ENCODE results near the gene AGBL4. TPM values are rescaled to one million over a fixed set of nuclear protein-coding genes. Genes with fewer than 3 reads are reported as not detected.
"Not testable (repeated sequence)": the region's sequence is repeated elsewhere in the genome, so short reads cannot be mapped to it uniquely, and the experiment has no call there.

Gene AGBL4
- total RNA-seq, result not detected in 2 replicates

DNA sequence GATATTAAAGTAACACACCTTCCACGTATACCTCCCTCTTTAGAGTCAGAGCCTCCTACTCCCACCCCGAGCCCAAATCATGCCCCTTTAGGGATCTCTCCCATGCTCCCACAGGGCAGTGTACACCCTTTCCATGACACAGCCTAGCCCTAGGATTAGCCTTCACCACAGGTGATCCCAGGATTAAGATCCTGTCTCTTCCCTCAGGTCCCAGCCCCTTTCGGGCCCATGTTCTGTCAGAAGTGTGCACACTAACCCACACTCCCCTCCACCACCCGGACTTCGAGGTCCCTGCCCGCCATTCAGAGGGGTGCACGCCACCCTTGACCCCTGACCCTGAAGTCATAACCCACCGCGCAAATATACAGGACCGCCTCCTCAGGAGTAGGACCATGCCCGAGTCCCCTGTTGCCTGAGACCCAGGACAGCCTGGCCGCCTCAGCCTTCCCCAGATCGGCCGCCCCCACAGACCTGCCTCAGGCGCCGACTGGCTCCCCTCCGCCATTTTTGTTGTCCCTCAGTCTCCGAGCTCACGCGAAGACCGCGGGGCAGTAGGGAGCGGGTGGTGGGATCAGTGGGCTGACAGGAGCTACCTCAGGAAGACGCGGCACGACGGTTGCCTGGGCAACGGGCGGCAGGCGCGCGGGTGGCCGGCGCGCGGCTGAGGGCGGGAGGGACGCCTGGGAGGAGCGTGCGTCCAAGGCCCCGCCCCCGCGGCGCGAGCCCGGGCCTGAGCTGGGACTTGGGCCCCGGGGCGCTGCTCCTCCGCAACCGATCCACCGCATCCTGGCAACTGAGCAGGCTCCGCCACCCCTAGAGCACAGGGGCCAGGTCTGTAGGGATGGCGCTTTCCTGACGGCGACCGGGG lies at the start of gene AGBL4:
AGBL4 (minus strand) TSS at position 663 of the 868 bp plus-strand sequence.
- no peak for DNase-seq (ENCODE audit: low spot score)
- H3K36me3 Mint-ChIP-seq (ENCODE audit: low read depth), result no peaks in the 10 kb centered on the region
- H3K27ac Mint-ChIP-seq, result no peak within 1 kb of the TSS
- no peaks in the 10 kb centered on the region for H3K9me3 Mint-ChIP-seq
- peaks cover 9% of the 10 kb centered on the region for H3K27me3 Mint-ChIP-seq (ENCODE audit: low read depth)
- H3K4me3 Mint-ChIP-seq (ENCODE audit: low read depth), result peak within 1 kb of the TSS; percentile 31
- intact Hi-C loops (cut with micrococcal nuclease), result no loop called here
- peaks cover 3% of the 10 kb centered on the region for H3K4me1 Mint-ChIP-seq (ENCODE audit: low read depth)

DNA sequence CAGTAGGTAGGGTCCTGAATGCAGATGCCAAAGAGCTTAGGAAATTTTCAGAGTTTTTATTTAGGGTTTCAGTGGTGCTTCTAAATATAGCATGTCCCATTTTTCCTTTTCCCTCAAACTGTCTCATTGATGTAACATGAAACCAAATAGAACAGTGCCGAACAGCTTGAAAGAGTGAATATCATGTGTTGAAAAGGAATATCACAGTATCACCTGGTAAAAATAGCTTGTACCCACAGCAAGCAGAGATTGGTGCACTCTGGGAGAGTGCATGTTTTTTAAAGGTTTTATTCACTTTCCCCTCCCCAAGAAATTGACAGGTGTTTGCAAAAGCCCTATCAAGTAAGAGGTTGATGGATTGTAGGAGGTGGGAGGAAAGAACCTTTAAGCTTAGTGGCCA lies 43.1 kb upstream of the AGBL4 start:
- Mint-ChIP-seq H3K36me3 (ENCODE audit: low read depth) (no peaks in the 10 kb centered on the region), H3K27ac (no peak overlapping the region)

DNA sequence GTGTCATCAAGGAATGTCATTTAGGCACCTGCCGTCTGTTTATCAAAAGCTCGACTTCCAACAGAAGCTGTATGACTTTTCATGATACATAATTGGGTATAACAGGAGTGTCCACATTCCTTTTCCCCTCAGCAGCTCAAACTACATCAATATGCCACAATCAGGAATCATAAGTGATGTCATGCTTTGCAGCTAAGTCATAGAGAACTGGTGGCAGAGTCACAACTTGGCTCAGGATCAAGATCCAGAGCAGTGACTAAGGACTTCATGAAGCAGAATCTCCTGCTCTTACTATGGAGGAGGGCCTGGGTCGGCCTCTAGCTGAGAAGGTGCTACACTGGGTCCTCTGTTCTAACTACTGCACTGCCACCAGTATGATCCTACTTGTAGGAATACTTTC lies 36.5 kb upstream of the AGBL4 start:
- H3K36me3 Mint-ChIP-seq (ENCODE audit: low read depth), result no peaks in the 10 kb centered on the region

More for the DNA sequence above, 43.1 kb upstream of the AGBL4 start:
- Mint-ChIP-seq H3K9me3 (no peaks in the 10 kb centered on the region), H3K4me3 (ENCODE audit: low read depth) (no peak overlapping the region), H3K4me1 (ENCODE audit: low read depth) (no peaks in the 10 kb centered on the region), H3K27me3 (ENCODE audit: low read depth) (no peaks in the 10 kb centered on the region)
- DNase-seq (ENCODE audit: low spot score), result no peak
- intact Hi-C loops (cut with micrococcal nuclease), result no loop called here

DNA sequence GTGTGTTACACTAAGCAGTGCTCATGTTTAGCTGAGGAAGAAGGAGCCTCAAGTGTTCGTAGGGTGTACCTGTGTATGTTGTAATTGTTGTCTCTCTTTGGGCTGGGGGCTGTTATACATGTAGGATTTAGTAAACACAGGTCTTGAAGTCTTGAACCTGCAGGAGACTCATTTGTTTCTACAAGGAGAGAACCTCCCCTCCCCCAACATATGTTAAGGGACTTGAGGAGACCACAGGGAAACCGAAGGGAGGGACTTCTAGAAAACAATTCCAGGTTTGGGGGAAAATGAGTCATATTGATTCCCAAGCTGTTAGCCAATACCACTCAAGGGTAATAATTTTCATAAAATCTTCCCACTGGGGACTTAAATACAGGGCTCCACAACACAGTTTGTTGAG lies 25.0 kb upstream of the AGBL4 start:
- intact Hi-C loops (cut with micrococcal nuclease), result no loop called here
- H3K27me3 Mint-ChIP-seq (ENCODE audit: low read depth), result peaks cover 29% of the 10 kb centered on the region
- no peak for DNase-seq (ENCODE audit: low spot score)
- no peaks in the 10 kb centered on the region for H3K9me3 Mint-ChIP-seq
- H3K27ac Mint-ChIP-seq, result no peak overlapping the region
- H3K4me1 Mint-ChIP-seq (ENCODE audit: low read depth), result no peaks in the 10 kb centered on the region
- H3K4me3 Mint-ChIP-seq (ENCODE audit: low read depth), result no peak overlapping the region
- no peaks in the 10 kb centered on the region for H3K36me3 Mint-ChIP-seq (ENCODE audit: low read depth)

More for the DNA sequence above, 36.5 kb upstream of the AGBL4 start:
- H3K27ac Mint-ChIP-seq, result no peak overlapping the region
- intact Hi-C loops (cut with micrococcal nuclease), result no loop called here
- H3K27me3 Mint-ChIP-seq (ENCODE audit: low read depth), result no peaks in the 10 kb centered on the region
- DNase-seq (ENCODE audit: low spot score), result no peak
- no peaks in the 10 kb centered on the region for H3K9me3 Mint-ChIP-seq
- H3K4me1 Mint-ChIP-seq (ENCODE audit: low read depth), result no peaks in the 10 kb centered on the region
- no peak overlapping the region for H3K4me3 Mint-ChIP-seq (ENCODE audit: low read depth)

DNA sequence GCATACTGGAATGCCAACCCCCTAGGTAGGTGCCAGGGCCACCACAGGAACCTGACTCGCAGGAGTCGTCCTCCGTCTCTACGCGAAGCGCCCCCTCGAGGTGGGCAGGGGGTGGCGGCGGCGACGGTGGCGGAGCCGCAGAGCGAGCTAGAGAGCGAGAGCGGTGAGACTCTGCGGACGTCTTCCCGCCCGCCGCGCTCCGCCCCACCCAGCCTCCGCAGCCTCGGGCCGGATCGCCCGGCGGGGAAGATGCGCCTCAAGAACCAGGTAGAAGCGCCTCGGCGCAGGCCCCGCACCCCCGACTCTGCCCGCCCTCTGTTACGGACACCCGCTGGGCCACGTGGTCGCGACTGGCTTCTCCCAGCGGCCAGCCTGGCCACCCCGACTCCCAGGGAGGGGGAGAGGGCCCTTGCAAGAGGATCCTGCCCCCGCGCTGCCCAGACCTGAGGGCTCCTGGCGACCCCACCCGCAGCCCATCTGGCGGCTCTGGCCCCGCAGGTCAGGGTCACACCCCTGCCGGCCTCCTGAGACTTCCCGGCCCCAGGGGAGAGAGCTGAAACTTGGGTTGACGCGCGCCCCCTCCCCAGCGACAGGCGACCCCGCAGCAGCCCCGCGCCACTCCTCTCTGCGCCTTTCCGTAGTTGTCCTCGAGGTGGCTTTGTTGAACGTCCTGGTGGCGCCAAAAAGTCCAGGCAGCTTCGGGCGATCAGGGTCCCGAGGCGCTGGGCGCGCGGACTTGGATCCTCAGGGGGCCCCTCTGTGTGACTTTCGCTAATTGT lies 24.4 kb upstream of the AGBL4 start:
- Mint-ChIP-seq H3K9me3 (no peaks in the 10 kb centered on the region), H3K36me3 (ENCODE audit: low read depth) (no peaks in the 10 kb centered on the region), H3K27ac (no peak overlapping the region), H3K27me3 (ENCODE audit: low read depth) (peaks cover 29% of the 10 kb centered on the region), H3K4me1 (ENCODE audit: low read depth) (no peaks in the 10 kb centered on the region), H3K4me3 (ENCODE audit: low read depth) (no peak overlapping the region)
- no peak for DNase-seq (ENCODE audit: low spot score)
- intact Hi-C loops (cut with micrococcal nuclease), result no loop called here

DNA sequence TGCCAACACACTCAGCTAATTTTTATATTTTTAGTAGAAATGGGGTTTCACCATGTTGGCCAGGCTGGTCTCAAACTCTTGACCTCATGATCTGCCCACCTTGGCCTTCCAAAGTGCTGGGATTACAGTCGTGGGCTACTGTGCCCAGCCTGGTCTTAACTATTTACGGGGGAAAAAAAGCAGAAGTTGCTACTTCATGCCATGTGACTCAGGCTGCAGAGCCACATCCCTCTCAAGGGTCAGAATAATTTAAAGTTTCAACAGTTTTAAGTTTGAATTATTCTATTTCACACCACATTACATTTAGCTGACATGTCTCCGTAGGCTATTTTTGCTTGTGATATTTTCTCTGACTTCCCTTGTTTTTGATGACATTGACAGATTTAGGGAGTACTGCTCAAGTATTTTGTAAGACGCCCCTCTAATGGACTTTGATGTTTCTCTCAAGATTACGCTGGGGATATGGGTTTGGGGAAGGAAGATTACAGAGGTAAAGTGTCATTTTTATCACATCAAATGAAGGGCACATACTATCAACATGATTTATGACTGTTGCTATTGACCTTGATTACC lies 14.6 kb upstream of the AGBL4 start:
- Mint-ChIP-seq H3K27ac (no peak overlapping the region), H3K36me3 (ENCODE audit: low read depth) (no peaks in the 10 kb centered on the region), H3K4me1 (ENCODE audit: low read depth) (no peaks in the 10 kb centered on the region), H3K27me3 (ENCODE audit: low read depth) (no peaks in the 10 kb centered on the region), H3K4me3 (ENCODE audit: low read depth) (no peak overlapping the region), H3K9me3 (no peaks in the 10 kb centered on the region)
- no peak for DNase-seq (ENCODE audit: low spot score)
- intact Hi-C loops (cut with micrococcal nuclease), result no loop called here

DNA sequence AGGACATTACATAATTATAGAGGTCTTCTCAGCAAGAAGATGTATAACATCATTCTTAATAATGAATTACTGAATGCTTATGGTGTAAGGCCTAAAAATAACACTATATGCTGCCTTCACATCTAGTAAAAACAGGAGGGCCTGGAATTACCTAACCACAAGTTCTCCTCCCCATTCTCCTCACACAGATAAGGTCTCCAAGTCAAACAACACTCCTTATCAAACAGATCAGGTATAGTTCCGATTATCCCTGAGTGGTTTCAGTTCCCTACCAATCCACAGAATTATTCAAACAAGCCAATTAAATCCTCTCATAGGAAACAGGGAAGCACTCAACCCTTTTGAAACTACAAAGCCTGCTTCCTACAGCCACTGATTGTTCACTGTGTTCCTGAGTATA lies 4.0 kb upstream of the AGBL4 start:
- Mint-ChIP-seq H3K27me3 (ENCODE audit: low read depth) (peaks cover 9% of the 10 kb centered on the region), H3K9me3 (no peaks in the 10 kb centered on the region), H3K4me3 (ENCODE audit: low read depth) (no peak overlapping the region), H3K36me3 (ENCODE audit: low read depth) (no peaks in the 10 kb centered on the region), H3K27ac (no peak overlapping the region), H3K4me1 (ENCODE audit: low read depth) (peaks cover 3% of the 10 kb centered on the region)
- intact Hi-C loops (cut with micrococcal nuclease), result no loop called here
- no peak for DNase-seq (ENCODE audit: low spot score)

DNA sequence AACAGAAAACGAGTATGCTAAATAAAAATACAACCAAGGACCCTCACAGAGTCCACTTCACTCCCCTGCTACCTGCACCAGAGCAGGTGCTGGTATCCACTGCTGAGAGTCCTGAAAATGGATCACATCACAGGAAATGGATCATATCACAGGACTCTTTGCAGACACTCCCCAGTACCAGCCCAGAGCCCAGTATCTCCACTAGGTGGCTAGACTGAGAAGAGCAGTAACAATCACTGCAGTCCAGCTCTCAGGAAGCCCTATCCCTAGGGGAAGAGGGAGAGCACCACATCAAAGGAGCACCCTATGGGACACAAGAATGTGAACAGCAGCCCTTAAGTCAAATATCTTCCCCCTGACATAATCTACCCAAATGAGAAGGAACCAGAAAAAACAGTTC lies 28.0 kb downstream of the AGBL4 start:
- Mint-ChIP-seq H3K27ac (no peak overlapping the region), H3K4me1 (ENCODE audit: low read depth) (no peaks in the 10 kb centered on the region), H3K36me3 (ENCODE audit: low read depth) (no peaks in the 10 kb centered on the region), H3K27me3 (ENCODE audit: low read depth) (no peaks in the 10 kb centered on the region), H3K4me3 (ENCODE audit: low read depth) (no peak overlapping the region), H3K9me3 (peaks cover 25% of the 10 kb centered on the region)
- DNase-seq (ENCODE audit: low spot score), result no peak
- intact Hi-C loops (cut with micrococcal nuclease), result no loop called here

DNA sequence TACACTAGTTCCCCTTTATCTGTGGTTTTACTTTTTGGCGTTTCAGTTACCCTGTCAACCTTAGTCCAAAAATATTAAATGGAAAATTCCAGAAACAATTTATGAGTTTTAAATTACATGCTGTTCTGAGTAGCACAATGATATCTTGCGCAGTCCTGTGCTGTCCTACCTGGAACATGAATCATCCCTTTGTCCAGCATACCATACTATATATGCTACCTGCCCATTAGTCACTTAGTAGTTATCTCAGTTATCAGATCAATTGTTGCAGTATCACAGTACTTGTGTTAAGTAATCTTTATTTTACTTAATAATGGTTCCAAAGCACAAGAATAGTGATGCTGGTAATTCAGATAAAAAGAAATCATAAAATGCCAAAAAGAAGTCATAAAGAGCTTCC lies 52.7 kb downstream of the AGBL4 start:
- no peak overlapping the region for H3K27ac Mint-ChIP-seq
- no peaks in the 10 kb centered on the region for H3K36me3 Mint-ChIP-seq (ENCODE audit: low read depth)
- no peak overlapping the region for H3K4me3 Mint-ChIP-seq (ENCODE audit: low read depth)
- no peaks in the 10 kb centered on the region for H3K4me1 Mint-ChIP-seq (ENCODE audit: low read depth)
- DNase-seq (ENCODE audit: low spot score), result no peak
- intact Hi-C loops (cut with micrococcal nuclease), result no loop called here
- H3K9me3 Mint-ChIP-seq, result no peaks in the 10 kb centered on the region
- H3K27me3 Mint-ChIP-seq (ENCODE audit: low read depth), result no peaks in the 10 kb centered on the region

DNA sequence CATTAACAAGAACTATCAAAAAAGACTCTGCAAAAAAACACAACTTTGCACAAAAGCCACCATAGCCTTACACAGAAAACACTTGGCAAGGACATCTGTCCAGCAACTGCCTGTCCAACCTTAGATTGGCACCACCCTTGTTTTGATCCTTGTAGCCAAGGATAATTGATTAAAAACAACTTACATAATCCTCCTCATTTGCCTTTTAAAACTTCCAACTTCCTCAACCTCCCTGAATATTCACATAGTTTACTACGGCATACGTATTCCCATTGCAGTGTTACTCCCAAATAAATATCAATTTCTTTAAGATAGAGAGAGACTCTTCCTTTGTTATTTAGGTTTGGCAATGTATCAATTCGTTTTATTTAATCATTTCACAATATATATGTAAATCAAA lies 72.4 kb downstream of the AGBL4 start:
- intact Hi-C loops (cut with micrococcal nuclease), result no loop called here
- Mint-ChIP-seq H3K4me3 (ENCODE audit: low read depth) (no peak overlapping the region), H3K27me3 (ENCODE audit: low read depth) (no peaks in the 10 kb centered on the region), H3K9me3 (peaks cover 5% of the 10 kb centered on the region), H3K36me3 (ENCODE audit: low read depth) (no peaks in the 10 kb centered on the region), H3K27ac (no peak overlapping the region), H3K4me1 (ENCODE audit: low read depth) (no peaks in the 10 kb centered on the region)
- DNase-seq (ENCODE audit: low spot score), result no peak

DNA sequence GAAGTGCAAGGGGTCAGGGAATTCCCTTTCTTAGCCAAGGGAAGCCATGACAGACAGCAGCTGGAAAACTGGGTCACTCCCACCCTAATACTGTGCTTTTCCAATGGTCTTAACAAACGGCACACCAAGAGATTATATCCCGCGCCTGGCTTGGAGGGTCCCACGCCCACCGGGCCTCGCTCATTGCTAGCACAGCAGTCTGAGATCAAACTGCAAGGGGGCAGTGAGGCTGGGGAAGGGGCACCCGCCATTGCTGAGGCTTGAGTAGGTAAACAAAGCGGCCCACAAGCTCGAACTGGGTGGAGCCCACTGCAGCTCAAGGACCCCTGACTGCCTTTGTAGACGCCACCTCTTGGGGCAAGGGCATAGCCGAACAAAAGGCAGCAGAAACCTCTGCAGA lies 108.5 kb downstream of the AGBL4 start:
- H3K27me3 Mint-ChIP-seq (ENCODE audit: low read depth); DNase-seq (ENCODE audit: low spot score); H3K4me3 Mint-ChIP-seq (ENCODE audit: low read depth); H3K4me1 Mint-ChIP-seq (ENCODE audit: low read depth); H3K36me3 Mint-ChIP-seq (ENCODE audit: low read depth); intact Hi-C loops (cut with micrococcal nuclease); H3K27ac Mint-ChIP-seq: not testable (repeated sequence)
- H3K9me3 Mint-ChIP-seq, result peaks cover 21% of the 10 kb centered on the region

DNA sequence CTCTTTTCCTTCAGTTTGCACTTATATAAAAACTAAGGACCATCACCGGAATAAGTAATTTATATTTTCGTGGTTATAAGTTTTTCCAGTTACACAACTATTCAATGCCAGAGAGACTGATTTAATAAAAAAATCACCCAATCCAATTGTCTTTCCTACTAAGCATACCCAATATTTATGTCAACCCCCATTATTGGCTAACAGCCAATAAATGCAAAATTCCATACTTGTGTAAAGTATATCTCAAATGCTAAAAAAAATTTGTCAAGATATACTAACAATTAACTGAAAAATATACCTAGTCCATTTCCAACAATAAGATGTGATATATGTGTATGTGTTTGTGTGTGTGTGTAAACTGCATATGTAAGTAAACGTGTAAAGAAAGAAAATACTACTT lies 117.4 kb downstream of the AGBL4 start:
- Mint-ChIP-seq H3K4me1 (ENCODE audit: low read depth) (no peaks in the 10 kb centered on the region), H3K36me3 (ENCODE audit: low read depth) (no peaks in the 10 kb centered on the region), H3K27me3 (ENCODE audit: low read depth) (no peaks in the 10 kb centered on the region), H3K9me3 (no peaks in the 10 kb centered on the region), H3K27ac (no peak overlapping the region), H3K4me3 (ENCODE audit: low read depth) (no peak overlapping the region)
- no peak for DNase-seq (ENCODE audit: low spot score)
- intact Hi-C loops (cut with micrococcal nuclease), result no loop called here

DNA sequence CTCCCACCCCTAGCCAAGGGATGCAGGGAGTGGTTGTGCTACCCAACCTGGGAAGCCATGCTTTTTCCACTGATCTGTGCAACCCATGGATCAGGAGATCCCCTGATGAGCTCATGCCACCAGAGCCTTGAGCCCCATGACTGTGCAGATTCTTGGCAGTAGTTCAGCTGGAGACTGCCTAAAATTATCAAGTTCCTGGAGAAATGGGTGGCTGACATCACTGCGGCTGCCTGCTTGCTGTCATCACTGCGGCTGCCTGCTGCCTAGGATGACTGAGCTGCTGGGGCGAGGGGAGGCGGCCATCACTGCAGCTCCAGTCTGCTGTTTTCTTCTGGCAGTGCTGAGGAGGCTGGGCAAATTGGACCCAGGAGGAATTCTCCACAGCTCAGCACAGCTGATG lies 159.2 kb downstream of the AGBL4 start:
- no peak for DNase-seq (ENCODE audit: low spot score)
- Mint-ChIP-seq H3K4me1 (ENCODE audit: low read depth) (no peaks in the 10 kb centered on the region), H3K4me3 (ENCODE audit: low read depth) (no peak overlapping the region), H3K27ac (no peak overlapping the region), H3K27me3 (ENCODE audit: low read depth) (no peaks in the 10 kb centered on the region), H3K9me3 (peaks cover 23% of the 10 kb centered on the region), H3K36me3 (ENCODE audit: low read depth) (no peaks in the 10 kb centered on the region)
- intact Hi-C loops (cut with micrococcal nuclease), result no loop called here
